H1 (cell line): Measurements from ENCODE around the gene MARK4. TPM values are rescaled to one million over a fixed set of nuclear protein-coding genes. Genes with fewer than 3 reads are reported as not detected.

Experiments used
- CTCF ChIA-PET: fragments of 300-600 bp; sonication (Branson Sonifier 250); formaldehyde crosslinking; loops from one replicate; lab custom pipeline; 2021; ENCODE audit not compliant: partially characterized antibody; lab: Charles Lee
- POLR2A ChIA-PET: fragments of 300-600 bp; sonication (Branson Sonifier 250); formaldehyde crosslinking; loops from one replicate; lab custom pipeline; 2021; ENCODE audit warnings: inconsistent platforms; ENCODE audit not compliant: partially characterized antibody; lab: Charles Lee
- DNase-seq, 2 experiments: peaks; one replicate each; pipeline versions ENCODE4 v3.0.0 to v3.0.0-alpha.2; 2010 to 2022; ENCODE audit warnings: low spot score in 2 of 2, low read depth in 1 of 2, mixed read lengths in 1 of 2
- FAIRE-seq: peaks from 2 replicates; lab custom pipeline; 2011; peaks lifted over from hg19 to GRCh38; lab: Jason Lieb, UNC
- H2AFZ ChIP-seq: 2 replicates; pipeline ENCODE4 v1.8.1; 2012; ENCODE audit warnings: low read length, inconsistent platforms
- H2AK5ac ChIP-seq: 2 replicates; pipeline ENCODE4 v1.6.1; 2013; ENCODE audit warnings: low read depth, low read length
- H2BK120ac ChIP-seq: replicated peaks from 2 replicates; pipeline ENCODE3; 2013; ENCODE audit warnings: low read depth, low read length, inconsistent platforms
- H2BK12ac ChIP-seq: 2 replicates; pipeline ENCODE4 v1.6.1; 2013; ENCODE audit warnings: low read depth, low read length
- H2BK15ac ChIP-seq: 2 replicates; pipeline ENCODE4 v1.6.1; 2013; ENCODE audit warnings: low read length
- H2BK20ac ChIP-seq: 2 replicates; pipeline ENCODE4 v1.6.1; 2013; ENCODE audit warnings: low read length
- H2BK5ac ChIP-seq: 2 replicates; pipeline ENCODE4 v1.6.1; 2013; ENCODE audit warnings: low read depth, low read length
- H3K14ac ChIP-seq: 2 replicates; pipeline ENCODE4 v1.6.1; 2013; ENCODE audit warnings: inconsistent platforms; ENCODE audit not compliant: insufficient read length
- H3K18ac ChIP-seq: 2 replicates; pipeline ENCODE4 v1.6.1; 2013; ENCODE audit warnings: low read length; ENCODE audit errors: extremely low read depth
- H3K23ac ChIP-seq: 2 replicates; pipeline ENCODE4 v1.6.1; 2013; ENCODE audit warnings: inconsistent platforms; ENCODE audit not compliant: insufficient read length
- H3K23me2 ChIP-seq: 2 replicates; pipeline ENCODE4 v1.6.1; 2013; ENCODE audit warnings: low read depth, low read length
- H3K27ac ChIP-seq: 2 replicates; pipeline ENCODE4 v1.6.1; 2011; ENCODE audit warnings: low read depth, low read length, inconsistent platforms
- H3K27me3 ChIP-seq, 4 experiments: replicated peaks in 1 of 4; 1 replicate in 1 of 4; 2 replicates in 3 of 4; pipeline versions ENCODE4 v1.6.1 to v1.8.1; 2011 to 2013; ENCODE audit warnings: low read length in 3 of 4, mild to moderate bottlenecking in 3 of 4, inconsistent platforms in 2 of 4, mixed read lengths in 2 of 4, moderate library complexity in 1 of 4; ENCODE audit not compliant: control insufficient read depth in 3 of 4, insufficient read depth in 3 of 4; ENCODE audit errors: extremely low read depth in 1 of 4
- H3K36me3 ChIP-seq, 4 experiments: 2 replicates each; pipeline versions ENCODE4 v1.6.1 to v1.8.1; 2011 to 2013; ENCODE audit warnings: mild to moderate bottlenecking in 4 of 4, low read length in 3 of 4, moderate library complexity in 2 of 4, control low read depth in 1 of 4, inconsistent platforms in 1 of 4; ENCODE audit not compliant: insufficient read depth in 4 of 4, control insufficient read depth in 2 of 4
- H3K4ac ChIP-seq: replicated peaks from 2 replicates; pipeline ENCODE3; 2013; ENCODE audit warnings: low read length, low read depth, mixed read lengths, inconsistent platforms; ENCODE audit not compliant: insufficient read length
- H3K4me1 ChIP-seq, 4 experiments: replicated peaks in 1 of 4; 1 replicate in 1 of 4; 2 replicates in 3 of 4; pipeline versions ENCODE4 v1.6.1 to v1.8.1; 2011 to 2013; ENCODE audit warnings: low read length in 3 of 4, inconsistent platforms in 2 of 4, mixed read lengths in 1 of 4; ENCODE audit not compliant: insufficient read depth in 4 of 4, control insufficient read depth in 3 of 4
- H3K4me2 ChIP-seq, 2 experiments: 2 replicates each; pipeline versions ENCODE4 v1.6.1 to v1.8.1; 2011 to 2013; ENCODE audit warnings: low read depth in 2 of 2, low read length in 2 of 2, control low read depth in 1 of 2, inconsistent platforms in 1 of 2, mild to moderate bottlenecking in 1 of 2; ENCODE audit not compliant: insufficient read depth in 1 of 2
- H3K4me3 ChIP-seq, 4 experiments: fragments of 200-600, 300-600 bp in 1 of 4; sonication (generic), shearing (Covaris generic), sonication (Bioruptor Twin) in 1 of 4; 2 replicates each; pipeline versions ENCODE4 v1.5.1 to v1.8.1; 2011 to 2016; ENCODE audit warnings: low read length in 4 of 4, low read depth in 3 of 4, control low read depth in 2 of 4, inconsistent platforms in 2 of 4, mild to moderate bottlenecking in 2 of 4, mixed read lengths in 1 of 4, moderate library complexity in 1 of 4; ENCODE audit not compliant: insufficient read depth in 2 of 4; ENCODE audit errors: extremely low read depth in 1 of 4
- H3K56ac ChIP-seq: replicated peaks from 2 replicates; pipeline ENCODE3; 2013; ENCODE audit warnings: low read depth, mild to moderate bottlenecking, mixed read lengths, low read length, inconsistent platforms; ENCODE audit not compliant: insufficient read length
- H3K79me1 ChIP-seq: 2 replicates; pipeline ENCODE4 v1.6.1; 2013; ENCODE audit warnings: low read depth, low read length, control low read depth
- H3K79me2 ChIP-seq, 2 experiments: 2 replicates each; pipeline versions ENCODE4 v1.6.1 to v1.8.1; 2012 to 2013; ENCODE audit warnings: low read length in 2 of 2, mild to moderate bottlenecking in 2 of 2, inconsistent platforms in 1 of 2; ENCODE audit not compliant: insufficient read depth in 2 of 2, control insufficient read depth in 1 of 2
- H3K9ac ChIP-seq, 4 experiments: replicated peaks in 1 of 4; 1 replicate in 1 of 4; 2 replicates in 3 of 4; pipeline versions ENCODE4 v1.6.1 to v1.8.1; 2011 to 2013; ENCODE audit warnings: low read depth in 3 of 4, low read length in 3 of 4, control low read depth in 2 of 4, mild to moderate bottlenecking in 2 of 4, moderate library complexity in 2 of 4, inconsistent platforms in 1 of 4; ENCODE audit errors: extremely low read depth in 1 of 4
- H3K9me3 ChIP-seq, 2 experiments: 2 replicates each; pipeline versions ENCODE4 v1.6.1 to v1.8.1; 2012 to 2013; ENCODE audit warnings: mild to moderate bottlenecking in 2 of 2, moderate library complexity in 2 of 2, control low read depth in 1 of 2, inconsistent platforms in 1 of 2, low read depth in 1 of 2, low read length in 1 of 2, mixed read lengths in 1 of 2; ENCODE audit not compliant: insufficient read depth in 2 of 2
- H4K20me1 ChIP-seq, 2 experiments: replicated peaks in 1 of 2; 2 replicates each; pipeline versions ENCODE3 to v1.8.1; 2011 to 2013; ENCODE audit warnings: inconsistent platforms in 2 of 2, low read length in 2 of 2, mild to moderate bottlenecking in 1 of 2; ENCODE audit not compliant: insufficient read depth in 2 of 2, control insufficient read depth in 1 of 2
- H4K5ac ChIP-seq: 2 replicates; pipeline ENCODE4 v1.6.1; 2013; ENCODE audit warnings: low read length, low read depth, mixed read lengths, inconsistent platforms; ENCODE audit not compliant: insufficient read length
- H4K8ac ChIP-seq: 2 replicates; pipeline ENCODE4 v1.8.0; 2013; ENCODE audit warnings: mild to moderate bottlenecking, moderate library complexity, low read length, inconsistent platforms; ENCODE audit not compliant: insufficient read depth; ENCODE audit errors: extremely low read depth
- H4K91ac ChIP-seq: replicated peaks from 2 replicates; pipeline ENCODE3; 2013; ENCODE audit warnings: low read length, mixed read lengths, inconsistent platforms; ENCODE audit not compliant: insufficient read length
- BRCA1 ChIP-seq: IDR thresholded peaks from 2 replicates; pipeline ENCODE4 v1.6.1; 2012; ENCODE audit warnings: low read depth, low read length, improper control_type of control experiment
- CTCF ChIP-seq, 3 experiments: IDR thresholded peaks; 1 replicate in 2 of 3; 2 replicates in 1 of 3; pipeline versions ENCODE4 v1.5.1 to v1.6.1; 2011; ENCODE audit warnings: low read length in 3 of 3, mild to moderate bottlenecking in 3 of 3, inconsistent platforms in 2 of 3, low read depth in 1 of 3, moderate library complexity in 1 of 3; ENCODE audit not compliant: insufficient read depth in 1 of 3; ENCODE audit errors: control extremely low read depth in 1 of 3
- EZH2 ChIP-seq: fragments of 200-600 bp; sonication (generic); IDR thresholded peaks from 2 replicates; pipeline ENCODE4 v1.7.1; 2012; ENCODE audit warnings: low read depth, mild to moderate bottlenecking, moderate library complexity, low read length, inconsistent platforms; ENCODE audit not compliant: severe bottlenecking
- GABPA ChIP-seq: IDR thresholded peaks from 2 replicates; pipeline ENCODE4 v1.6.1; 2011; ENCODE audit warnings: mild to moderate bottlenecking, low read length, moderate library complexity, borderline replicate concordance; ENCODE audit not compliant: insufficient read depth
- POLR2AphosphoS5 ChIP-seq: IDR thresholded peaks from 2 replicates; pipeline ENCODE4 v1.6.1; 2011; ENCODE audit warnings: low read depth, low read length
- SUZ12 ChIP-seq: fragments of 200-600 bp; sonication (generic); IDR thresholded peaks from 2 replicates; pipeline ENCODE4 v1.6.1; 2012; ENCODE audit warnings: mild to moderate bottlenecking, inconsistent platforms, low read length, moderate library complexity, mixed read lengths
- USF2 ChIP-seq: IDR thresholded peaks from 2 replicates; pipeline ENCODE4 v1.6.1; 2011; ENCODE audit warnings: low read length, improper control_type of control experiment
- WGBS, 2 experiments: shearing (Covaris generic) in 1 of 2; methylation state at CpG; one replicate each; pipeline versions ENCODE4 v1.1.6 to v1.1.7; 2013 to 2015; ENCODE audit warnings: low lambda C conversion rate in 2 of 2, mixed read lengths in 2 of 2, inconsistent platforms in 1 of 2, low coverage in 1 of 2, missing lambda C conversion rate in 1 of 2; ENCODE audit not compliant: insufficient replicate concordance in 2 of 2, insufficient coverage in 1 of 2, insufficient read length in 1 of 2; ENCODE audit errors: extremely low coverage in 1 of 2, missing lambda C conversion rate in 1 of 2; 5-methylcytosine and 5-hydroxymethylcytosine counted together
- polyA plus RNA-seq, 7 experiments: library from polyadenylated mRNA; depleted of rRNA in 3 of 7; stranded (reverse) in 5 of 7; unstranded in 2 of 7; fragments of >200 nt in 5 of 7; fragments of 200-250 nt in 2 of 7; gene quantifications; 1 replicate in 5 of 7; 2 replicates in 1 of 7; 4 replicates in 1 of 7; pipeline versions ENCODE4 v1.2.1 to v1.2.3, GENCODE V29; 2011 to 2013; ENCODE audit warnings: missing spikeins in 2 of 7, mixed read lengths in 2 of 7
- total RNA-seq: library from RNA; stranded (reverse); fragmentation: NEBNext Ultra II Directional; extraction: Animal tissue kit (Norgen Biotek cat#: 25700); gene quantifications from 2 replicates; pipeline ENCODE4 v1.2.1, GENCODE V29; 2021

MARK4 gene
- total and polyA plus RNA-seq, 2 of the 8 experiments (the other 6 are each of a cell fraction or from before 2014, with no cell fraction given), result 12.3 to 49.8 TPM

DNA sequence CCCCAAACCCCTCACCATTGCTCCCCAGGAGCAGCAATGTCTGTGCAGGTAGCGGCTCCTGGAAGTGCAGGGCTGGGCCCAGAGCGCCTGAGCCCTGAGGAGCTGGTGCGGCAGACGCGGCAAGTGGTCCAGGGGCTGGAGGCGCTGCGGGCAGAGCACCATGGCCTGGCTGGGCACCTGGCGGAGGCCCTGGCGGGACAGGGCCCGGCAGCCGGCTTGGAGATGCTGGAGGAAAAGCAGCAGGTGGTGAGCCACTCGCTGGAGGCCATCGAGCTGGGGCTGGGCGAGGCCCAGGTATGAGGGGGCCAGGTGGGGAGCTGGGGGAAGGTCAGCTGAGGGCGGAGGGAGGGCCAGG, 94.4 kb downstream of the MARK4 start:
- TF ChIP-seq EZH2 (no peak), GABPA (no peak), CTCF (IDR thresholded peaks at IDR 0.05; ENCODE audit: control extremely low read depth in 1 of 3, insufficient read depth in 1 of 3, low read depth in 1 of 3, low read length in 3 of 3) (no peak), USF2 (no peak), SUZ12 (no peak), BRCA1 (no peak), POLR2AphosphoS5 (no peak)
- Histone ChIP-seq H3K9ac (no peak overlapping the region), H3K18ac (no peak overlapping the region), H2AK5ac (no peak overlapping the region), H4K20me1 (peaks cover 3 to 22% of the 10 kb centered on the region in 2 experiments), H3K4me1 (peaks cover 0 to 12% (median 5%) of the 10 kb centered on the region in 4 experiments; a peak in 5 of 7 replicates), H3K4me3 (no peak overlapping the region), H2BK120ac (no peak overlapping the region), H3K56ac (no peak overlapping the region), H2BK5ac (no peak overlapping the region), H4K8ac (no peak overlapping the region), H2BK12ac (no peak overlapping the region), H3K4me2 (no peak overlapping the region), H3K79me1 (no peaks in the 10 kb centered on the region), H3K36me3 (peaks cover 0 to 6% (median 1%) of the 10 kb centered on the region in 4 experiments; a peak in 2 of 8 replicates), H3K9me3 (no peaks in the 10 kb centered on the region), H3K4ac (no peak overlapping the region), H4K5ac (no peak overlapping the region), H3K23me2 (peaks cover 3% of the 10 kb centered on the region; the same call in 1 of the 2 replicates), H3K27me3 (peaks cover 4 to 16% (median 13%) of the 10 kb centered on the region in 4 experiments; a peak in 6 of 7 replicates), H2AFZ (no peak overlapping the region), H2BK20ac (no peak overlapping the region), H4K91ac (no peak overlapping the region), H3K27ac (no peak overlapping the region), H3K23ac (no peak overlapping the region), H2BK15ac (no peak overlapping the region), H3K14ac (no peak overlapping the region), H3K79me2 (no peaks in the 10 kb centered on the region)
- POLR2A ChIA-PET, result interaction anchor here (1.7 to 4.9 kb wide), 2 partner anchors 11 kb away, joined by 5 to 25 read pairs; no protein-coding TSS in a partner anchor
- DNase-seq (no peak), FAIRE-seq (no peak)
- 90% methylated on average over 12 of the region's 15 CpGs; no CpG with 5 or more reads in 1 of the 2 experiments for WGBS, 2 experiments
- CTCF ChIA-PET, result interaction anchor here (1.2 to 2.5 kb wide), 4 partner anchors 19 to 58 kb away, joined by 3 to 7 read pairs (median 5); no protein-coding TSS in a partner anchor
